Osteoblast (primary cell): ENCODE data around the gene HMCES. TPM values are rescaled to one million over a fixed set of nuclear protein-coding genes. Genes with fewer than 3 reads are reported as not detected.

Source experiments
- DNase-seq: peaks from one replicate; pipeline ENCODE4 v3.0.0; 2011; ENCODE audit warnings: low spot score, mixed read lengths; ENCODE audit not compliant: insufficient read length; ENCODE audit errors: missing footprints
- H2AFZ ChIP-seq: 2 replicates; pipeline ENCODE4 v1.6.0; 2011; ENCODE audit warnings: mild to moderate bottlenecking, low read length
- H3K27ac ChIP-seq: 2 replicates; pipeline ENCODE4 v1.5.1; 2011; ENCODE audit warnings: mild to moderate bottlenecking, low read depth, low read length, moderate library complexity
- H3K27me3 ChIP-seq: 2 replicates; pipeline ENCODE4 v1.6.0; 2012; ENCODE audit warnings: mild to moderate bottlenecking, control low read depth, inconsistent platforms, low read length, moderate library complexity; ENCODE audit not compliant: insufficient read depth
- H3K36me3 ChIP-seq: 2 replicates; pipeline ENCODE4 v1.5.1; 2011; ENCODE audit warnings: mild to moderate bottlenecking, low read length, control low read depth, moderate library complexity; ENCODE audit not compliant: insufficient read depth
- H3K4me1 ChIP-seq: 2 replicates; pipeline ENCODE4 v1.5.1; 2011; ENCODE audit warnings: mild to moderate bottlenecking, low read length, control low read depth, moderate library complexity; ENCODE audit not compliant: insufficient read depth
- H3K4me2 ChIP-seq: 2 replicates; pipeline ENCODE4 v1.6.0; 2011; ENCODE audit warnings: mild to moderate bottlenecking, low read length; ENCODE audit not compliant: insufficient read depth
- H3K4me3 ChIP-seq: fragments of 200-600 bp; sonication (generic); 3 replicates; pipeline ENCODE4 v1.5.1; 2012; ENCODE audit warnings: mild to moderate bottlenecking, low read length, inconsistent platforms; ENCODE audit not compliant: insufficient read depth
- H3K79me2 ChIP-seq: 2 replicates; pipeline ENCODE4 v1.6.0; 2012; ENCODE audit warnings: mild to moderate bottlenecking, low read length, control low read depth, inconsistent platforms; ENCODE audit not compliant: insufficient read depth
- H3K9me3 ChIP-seq: 2 replicates; pipeline ENCODE4 v1.5.1; 2011; ENCODE audit warnings: low read depth, low read length, control low read depth
- H4K20me1 ChIP-seq: 2 replicates; pipeline ENCODE4 v1.6.0; 2012; ENCODE audit warnings: mild to moderate bottlenecking, low read length, control low read depth; ENCODE audit not compliant: insufficient read depth
- total RNA-seq: library from RNA; depleted of rRNA; stranded (reverse); fragments of >200 nt; gene quantifications from 2 replicates; pipeline ENCODE4 v1.2.3, GENCODE V29; 2012
- TF ChIP-seq, protein P1 (sequence below): IDR thresholded peaks from 2 replicates; pipeline ENCODE4 v1.5.1; 2011; ENCODE audit warnings: mild to moderate bottlenecking, low read depth, low read length, moderate library complexity; ENCODE audit errors: extremely low read depth

HMCES gene
- total RNA-seq, 1 donor = 10.5 TPM

DNA sequence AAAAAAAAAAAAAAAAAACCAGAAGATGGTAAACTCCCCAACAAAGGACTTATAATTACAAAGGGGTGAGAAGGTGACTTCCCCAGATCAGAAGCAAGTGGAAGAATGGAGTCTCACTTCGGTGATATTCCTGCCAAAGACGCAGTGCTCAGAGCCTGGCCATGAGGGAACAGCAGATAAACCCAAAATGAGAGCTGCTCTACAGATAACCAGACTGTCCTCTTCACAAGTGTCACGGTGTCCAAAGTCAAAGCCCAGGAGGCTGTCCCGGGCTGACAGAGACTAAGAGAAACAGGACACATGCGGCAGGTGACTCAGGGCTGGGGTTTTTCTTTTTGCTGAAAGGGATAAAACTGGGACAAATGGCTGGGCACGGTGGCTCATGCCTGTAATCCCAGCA lies 48.8 kb downstream of the HMCES start:
- H3K4me3 ChIP-seq = no peak overlapping the region
- no peaks in the 10 kb centered on the region for H3K4me1 ChIP-seq
- no peak overlapping the region for H3K4me2 ChIP-seq
- no peak overlapping the region for H2AFZ ChIP-seq
- H3K27me3 ChIP-seq = no peaks in the 10 kb centered on the region
- peak; percentile 25 for DNase-seq
- H3K27ac ChIP-seq = no peak overlapping the region
- H3K9me3 ChIP-seq = no peaks in the 10 kb centered on the region
- no peaks in the 10 kb centered on the region for H3K79me2 ChIP-seq
- H4K20me1 ChIP-seq = no peaks in the 10 kb centered on the region
- TF ChIP-seq, protein P1, sequence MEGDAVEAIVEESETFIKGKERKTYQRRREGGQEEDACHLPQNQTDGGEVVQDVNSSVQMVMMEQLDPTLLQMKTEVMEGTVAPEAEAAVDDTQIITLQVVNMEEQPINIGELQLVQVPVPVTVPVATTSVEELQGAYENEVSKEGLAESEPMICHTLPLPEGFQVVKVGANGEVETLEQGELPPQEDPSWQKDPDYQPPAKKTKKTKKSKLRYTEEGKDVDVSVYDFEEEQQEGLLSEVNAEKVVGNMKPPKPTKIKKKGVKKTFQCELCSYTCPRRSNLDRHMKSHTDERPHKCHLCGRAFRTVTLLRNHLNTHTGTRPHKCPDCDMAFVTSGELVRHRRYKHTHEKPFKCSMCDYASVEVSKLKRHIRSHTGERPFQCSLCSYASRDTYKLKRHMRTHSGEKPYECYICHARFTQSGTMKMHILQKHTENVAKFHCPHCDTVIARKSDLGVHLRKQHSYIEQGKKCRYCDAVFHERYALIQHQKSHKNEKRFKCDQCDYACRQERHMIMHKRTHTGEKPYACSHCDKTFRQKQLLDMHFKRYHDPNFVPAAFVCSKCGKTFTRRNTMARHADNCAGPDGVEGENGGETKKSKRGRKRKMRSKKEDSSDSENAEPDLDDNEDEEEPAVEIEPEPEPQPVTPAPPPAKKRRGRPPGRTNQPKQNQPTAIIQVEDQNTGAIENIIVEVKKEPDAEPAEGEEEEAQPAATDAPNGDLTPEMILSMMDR = no peak
- H3K36me3 ChIP-seq = no peaks in the 10 kb centered on the region

DNA sequence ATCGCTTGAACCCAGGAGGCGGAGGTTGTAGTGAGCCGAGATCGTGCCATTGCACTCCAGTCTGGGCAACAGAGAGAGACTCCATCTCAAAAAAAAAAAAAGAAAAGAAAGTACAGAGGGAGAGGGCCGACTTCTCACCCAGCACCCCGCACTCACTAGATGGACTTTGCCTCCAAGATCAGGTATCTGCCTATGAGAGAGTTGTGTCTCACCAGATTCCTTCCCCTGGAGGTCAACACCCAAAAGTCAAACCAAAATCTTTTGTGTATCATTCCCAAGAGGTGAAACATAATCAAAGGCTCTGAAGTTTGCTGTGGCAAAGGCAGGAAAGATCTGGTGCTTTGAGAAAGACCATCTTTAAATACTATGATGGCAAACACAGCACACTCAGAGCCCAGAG lies 51.2 kb downstream of the HMCES start:
- no peak for DNase-seq
- Histone ChIP-seq H2AFZ (no peak overlapping the region), H3K4me2 (no peak overlapping the region), H3K9me3 (no peaks in the 10 kb centered on the region), H3K27me3 (no peaks in the 10 kb centered on the region), H3K4me3 (no peak overlapping the region), H3K27ac (no peak overlapping the region), H3K36me3 (no peaks in the 10 kb centered on the region), H3K79me2 (no peaks in the 10 kb centered on the region), H3K4me1 (no peaks in the 10 kb centered on the region), H4K20me1 (no peaks in the 10 kb centered on the region)
- TF ChIP-seq, protein P1 = no peak

DNA sequence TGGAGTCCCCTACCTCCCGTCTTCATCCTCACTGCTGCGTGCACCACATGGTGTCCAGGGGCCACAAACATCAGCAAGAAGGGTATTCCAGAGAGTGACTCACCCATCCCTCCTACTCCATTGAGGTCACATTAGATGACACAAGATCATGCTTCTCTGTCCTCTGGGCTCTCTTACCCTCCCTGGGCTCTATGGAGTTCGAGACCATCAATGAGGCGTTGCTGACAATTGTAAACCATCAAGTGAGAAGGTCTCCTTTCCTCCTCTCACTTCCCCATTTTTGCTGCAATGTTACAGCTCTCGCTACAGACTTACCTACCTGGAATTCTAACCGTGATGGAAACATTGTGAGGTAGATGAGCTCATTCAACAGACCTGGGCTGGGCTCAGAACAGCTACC lies 51.7 kb downstream of the HMCES start:
- H3K79me2 ChIP-seq = no peaks in the 10 kb centered on the region
- H3K9me3 ChIP-seq = no peaks in the 10 kb centered on the region
- DNase-seq = peak; percentile 51
- no peak overlapping the region for H2AFZ ChIP-seq
- H4K20me1 ChIP-seq = no peaks in the 10 kb centered on the region
- no peak overlapping the region for H3K4me3 ChIP-seq
- TF ChIP-seq, protein P1 = no peak
- no peaks in the 10 kb centered on the region for H3K27me3 ChIP-seq
- H3K4me2 ChIP-seq = no peak overlapping the region
- no peaks in the 10 kb centered on the region for H3K4me1 ChIP-seq
- no peaks in the 10 kb centered on the region for H3K36me3 ChIP-seq
- no peak overlapping the region for H3K27ac ChIP-seq

DNA sequence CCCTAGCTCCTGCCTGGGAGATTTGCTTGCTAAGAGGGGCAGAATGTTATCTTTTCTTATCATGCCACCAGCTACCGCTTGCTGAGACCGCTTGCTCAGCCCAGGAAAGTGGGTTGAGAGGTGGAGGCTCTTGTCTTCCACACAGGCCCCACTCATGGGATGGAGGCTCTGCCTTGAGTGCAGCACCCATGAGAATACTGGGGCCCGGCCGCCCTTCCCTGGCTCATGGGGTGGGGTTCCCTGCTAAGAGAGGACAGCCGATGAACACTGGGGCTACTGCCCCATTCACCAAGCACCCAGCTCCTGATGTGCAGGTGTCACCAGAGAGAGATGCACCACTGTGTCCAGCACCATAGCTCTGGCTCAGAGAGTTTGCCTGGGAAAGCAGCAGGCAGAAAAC lies 55.2 kb downstream of the HMCES start:
- Histone ChIP-seq H3K27me3 (no peaks in the 10 kb centered on the region), H3K4me3 (no peak overlapping the region), H3K27ac (no peak overlapping the region), H4K20me1 (no peaks in the 10 kb centered on the region), H2AFZ (no peak overlapping the region), H3K4me1 (no peaks in the 10 kb centered on the region), H3K4me2 (no peak overlapping the region), H3K9me3 (no peaks in the 10 kb centered on the region), H3K36me3 (no peaks in the 10 kb centered on the region), H3K79me2 (no peaks in the 10 kb centered on the region)
- TF ChIP-seq, protein P1 = no peak
- DNase-seq = peak; percentile 77
